GM12878 (cell line): ENCODE results near the gene GFRA4. TPM values are rescaled to one million over a fixed set of nuclear protein-coding genes. Genes with fewer than 3 reads are reported as not detected.

Source experiments
- ATAC-seq: fragments of 200-7000 bp; cut with Tn5 transposase; 3 replicates; pipeline ENCODE4 v1.9.1; 2020; ENCODE audit warnings: mild to moderate bottlenecking, moderate library complexity
- BruUV-seq: library from RNA; stranded (reverse); fragments of 400-500 nt; replicated peaks from 2 replicates; lab custom pipeline; 2021; lab: Mats Ljungman, UMichigan
- CTCF ChIA-PET: fragments of 300-600 bp; sonication (Branson Sonifier 250); formaldehyde crosslinking; extraction: SDS; loops from one replicate; lab custom pipeline; 2021; ENCODE audit warnings: inconsistent platforms; lab: Yijun Ruan, JAX
- POLR2A ChIA-PET: fragments of 350-600 bp; formaldehyde crosslinking; extraction: SDS; loops from one replicate; lab custom pipeline; 2021; ENCODE audit warnings: inconsistent platforms; lab: Charles Lee
- RAD21 ChIA-PET: fragments of 300-600 bp; sonication (Branson Sonifier 250); formaldehyde crosslinking; loops from one replicate; lab custom pipeline; 2023; ENCODE audit warnings: antibody characterized with exemption; ENCODE audit not compliant: unreplicated experiment; lab: Charles Lee
- SMC1A ChIA-PET: fragments of 300-600 bp; sonication (Branson Sonifier 250); formaldehyde crosslinking; loops from one replicate; lab custom pipeline; 2023; ENCODE audit not compliant: unreplicated experiment, uncharacterized antibody; lab: Charles Lee
- DNase-seq: peaks from one replicate; pipeline ENCODE4 v3.0.0-alpha.2; 2011; ENCODE audit warnings: low read depth, low spot score
- FAIRE-seq: peaks from 3 replicates; lab custom pipeline; 2011; peaks lifted over from hg19 to GRCh38; lab: Jason Lieb, UNC
- H2AFZ ChIP-seq: 2 replicates; pipeline ENCODE4 v1.6.0; 2011; ENCODE audit warnings: low read depth, low read length, control low read depth; ENCODE audit not compliant: control insufficient read depth
- H3K27ac ChIP-seq: 2 replicates; pipeline ENCODE4 v1.5.1; 2011; ENCODE audit warnings: control low read depth; ENCODE audit not compliant: control insufficient read depth, insufficient read depth
- H3K27me3 ChIP-seq, 2 experiments: replicated peaks in 1 of 2; 2 replicates each; pipeline versions ENCODE4 v1.6.0 to v1.6.1; 2011; ENCODE audit warnings: low read length in 1 of 2; ENCODE audit not compliant: control insufficient read depth in 2 of 2, insufficient read depth in 2 of 2
- H3K36me3 ChIP-seq, 2 experiments: 2 replicates each; pipeline ENCODE4 v1.5.1; 2011; ENCODE audit warnings: low read length in 1 of 2; ENCODE audit not compliant: control insufficient read depth in 2 of 2, insufficient read depth in 2 of 2
- H3K4me1 ChIP-seq: 2 replicates; pipeline ENCODE4 v1.6.1; 2011; ENCODE audit warnings: mild to moderate bottlenecking, low read length, moderate library complexity, mixed read lengths; ENCODE audit not compliant: control insufficient read depth, insufficient read depth
- H3K4me2 ChIP-seq: 2 replicates; pipeline ENCODE4 v1.6.0; 2011; ENCODE audit warnings: control low read depth; ENCODE audit not compliant: control insufficient read depth, insufficient read depth
- H3K4me3 ChIP-seq: fragments of 200-600 bp; sonication (generic); 2 replicates; pipeline ENCODE4 v1.5.1; 2016
- H3K79me2 ChIP-seq: 2 replicates; pipeline ENCODE4 v1.6.0; 2011; ENCODE audit warnings: low read length; ENCODE audit not compliant: control insufficient read depth, insufficient read depth
- H3K9ac ChIP-seq: 2 replicates; pipeline ENCODE4 v1.8.0; 2011; ENCODE audit warnings: low read length, control low read depth, mixed read lengths; ENCODE audit not compliant: control insufficient read depth, insufficient read depth
- H3K9me3 ChIP-seq: replicated peaks from 3 replicates; pipeline ENCODE4 v1.5.1; 2011; ENCODE audit warnings: mild to moderate bottlenecking, low read length; ENCODE audit not compliant: control insufficient read depth, insufficient read depth
- H4K20me1 ChIP-seq: 2 replicates; pipeline ENCODE4 v1.6.0; 2011; ENCODE audit not compliant: control insufficient read depth, insufficient read depth
- CHD2 ChIP-seq: IDR thresholded peaks from 2 replicates; pipeline ENCODE4 v1.6.1; 2011; ENCODE audit warnings: low read depth, low read length, improper control_type of control experiment, borderline replicate concordance
- GATAD2B ChIP-seq: fragments of 450-650 bp; conservative IDR thresholded peaks from 2 replicates; pipeline ENCODE4 v1.6.1; 2017; ENCODE audit warnings: low read depth, mild to moderate bottlenecking, moderate library complexity
- IRF4 ChIP-seq: IDR thresholded peaks from 2 replicates; pipeline ENCODE4 v1.6.1; 2011; ENCODE audit warnings: low read depth, low read length
- JUND ChIP-seq: IDR thresholded peaks from 2 replicates; pipeline ENCODE4 v1.6.1; 2012; ENCODE audit warnings: low read depth, mild to moderate bottlenecking, low read length, improper control_type of control experiment, moderate library complexity
- PAX5 ChIP-seq: IDR thresholded peaks from 2 replicates; pipeline ENCODE4 v1.6.1; 2011; ENCODE audit warnings: low read depth, low read length, borderline replicate concordance
- POLR2A ChIP-seq: IDR thresholded peaks from 2 replicates; pipeline ENCODE4 v1.6.1; 2011; ENCODE audit warnings: low read depth, mild to moderate bottlenecking, low read length
- POLR2AphosphoS2 ChIP-seq: IDR thresholded peaks from 2 replicates; pipeline ENCODE4 v1.6.1; 2011; ENCODE audit warnings: low read depth, mild to moderate bottlenecking, low read length, improper control_type of control experiment, moderate library complexity
- POLR2AphosphoS5 ChIP-seq: IDR thresholded peaks from 2 replicates; pipeline ENCODE4 v1.6.1; 2011; ENCODE audit warnings: mild to moderate bottlenecking, low read length, inconsistent platforms
- RAD51 ChIP-seq: fragments of 450-650 bp; IDR thresholded peaks from 2 replicates; pipeline ENCODE4 v1.6.1; 2016; ENCODE audit warnings: moderate library complexity, mild to moderate bottlenecking, inconsistent platforms
- RCOR1 ChIP-seq: conservative IDR thresholded peaks from 2 replicates; pipeline ENCODE4 v1.6.1; 2012; ENCODE audit warnings: low read depth, low read length, improper control_type of control experiment
- SP1 ChIP-seq: IDR thresholded peaks from one replicate; pipeline ENCODE4 v1.6.1; 2011; ENCODE audit warnings: low read depth, low read length
- SRF ChIP-seq, 2 experiments: IDR thresholded peaks; 2 replicates each; pipeline ENCODE4 v1.6.1; 2011; ENCODE audit warnings: low read depth in 2 of 2, low read length in 2 of 2, mild to moderate bottlenecking in 1 of 2, moderate library complexity in 1 of 2
- TAF1 ChIP-seq: IDR thresholded peaks from 2 replicates; pipeline ENCODE4 v1.6.1; 2011; ENCODE audit warnings: mild to moderate bottlenecking, low read depth, low read length, borderline replicate concordance
- TCF7 ChIP-seq: IDR thresholded peaks from 2 replicates; pipeline ENCODE4 v1.6.1; 2014; ENCODE audit warnings: antibody characterized with exemption, borderline replicate concordance
- ZNF687 ChIP-seq: fragments of 450-650 bp; IDR thresholded peaks from 2 replicates; pipeline ENCODE4 v1.6.1; 2017; ENCODE audit warnings: mild to moderate bottlenecking, moderate library complexity
- WGBS: methylation state at CpG from one replicate; pipeline ENCODE4 v1.1.6; 2016; ENCODE audit warnings: low lambda C conversion rate; ENCODE audit not compliant: insufficient replicate concordance, insufficient coverage; ENCODE audit errors: missing lambda C conversion rate; 5-methylcytosine and 5-hydroxymethylcytosine counted together
- in situ Hi-C: fragments of 300-500 bp; cut with MboI; formaldehyde crosslinking; loops from 9 replicates; pipeline ENCODE4 v1.14.3; 2018; ENCODE audit warnings: mixed read lengths
- intact Hi-C: fragments of 100-400 bp; cut with micrococcal nuclease; formaldehyde crosslinking; loops from one replicate; pipeline ENCODE4 v1.14.2; 2022; ENCODE audit not compliant: unreplicated experiment
- polyA plus RNA-seq, 11 experiments: library from polyadenylated mRNA; depleted of rRNA in 4 of 11; unstranded in 6 of 11; stranded (reverse) in 5 of 11; fragments of >200 nt; fragmentation: Nextera tagmentation in 4 of 11; fragmentation: Illumina TruSeq in 1 of 11; extraction: Ambion mirVana in 4 of 11; extraction: Trizol in 1 of 11; gene quantifications; 1 replicate in 1 of 11; 2 replicates in 10 of 11; pipeline versions ENCODE4 v1.2.1 to v1.2.3, GENCODE V29; 2011 to 2016; ENCODE audit warnings: inconsistent platforms in 2 of 11, missing spikeins in 2 of 11, low read depth in 1 of 11
- total RNA-seq, 4 experiments: library from RNA; depleted of rRNA in 3 of 4; stranded (reverse); fragments of >200 nt in 3 of 4; fragmentation: Illumina TruSeq in 1 of 4; extraction: Trizol in 1 of 4; gene quantifications; 2 replicates each; pipeline versions ENCODE4 v1.2.1 to v1.2.3, GENCODE V29; 2013 to 2021

The GFRA4 gene
- total and polyA plus RNA-seq, 10 of the 15 experiments (the other 5 are each of a cell fraction or from before 2014, with no cell fraction given) = 0.04 TPM; not detected in 9

- intact Hi-C loops (no loop called here), in situ Hi-C loops (no loop called here)
- CTCF ChIA-PET = no interaction called here
- Histone ChIP-seq H4K20me1 (no peaks in the 10 kb centered on the region), H3K9me3 (no peaks in the 10 kb centered on the region), H2AFZ (no peak overlapping the region), H3K36me3 (no peaks in the 10 kb centered on the region), H3K79me2 (no peaks in the 10 kb centered on the region), H3K4me3 (no peak overlapping the region), H3K4me2 (no peak overlapping the region)
- RAD21 ChIA-PET = interaction anchor here (0.6 kb wide), 1 partner anchor 1693 kb away, joined by 3 read pairs; no protein-coding TSS in a partner anchor
- FAIRE-seq = no peak
- POLR2A ChIA-PET = no interaction called here
- BruUV-seq = no TSS peak
- 37% methylated on average over 6 of the region's 6 CpGs for WGBS
- SMC1A ChIA-PET = no interaction called here
- no peak for DNase-seq
- ATAC-seq = no peak
- no peak for TF ChIP-seq RCOR1
- TF ChIP-seq CHD2 = no peak
- no peak for TF ChIP-seq POLR2AphosphoS5
- no peak for TF ChIP-seq POLR2A
- no peak for TF ChIP-seq SP1
- TF ChIP-seq POLR2AphosphoS2 = no peak
- TF ChIP-seq, all 136 proteins: peak for 0
- Histone ChIP-seq H3K9ac (no peak overlapping the region), H3K4me1 (peaks cover 9% of the 10 kb centered on the region), H3K27ac (no peak overlapping the region), H3K27me3 (peaks cover 0 to 5% of the 10 kb centered on the region in 2 experiments; a peak in 2 of 4 replicates)
Measured at GRCh38 chr20:3670511-3670910, 7.3 kb upstream of the GFRA4 start.

GRCh38 chr20:3669710-3670367 lies 6.6 kb upstream of the GFRA4 start:
- H3K27me3 ChIP-seq = peaks cover 0 to 5% of the 10 kb centered on the region in 2 experiments; a peak in 2 of 4 replicates
- ATAC-seq (no peak), FAIRE-seq (no peak), DNase-seq (no peak)
- WGBS = 63% methylated on average over 13 of the region's 13 CpGs
- H4K20me1 ChIP-seq = no peaks in the 10 kb centered on the region
- H3K4me2 ChIP-seq = no peak overlapping the region
- POLR2A ChIA-PET = no interaction called here
- H3K4me3 ChIP-seq = no peak overlapping the region
- H3K9ac ChIP-seq = no peak overlapping the region
- no TSS peak for BruUV-seq
- intact Hi-C loops (no loop called here), in situ Hi-C loops (no loop called here)
- SMC1A ChIA-PET = interaction anchor here (0.8 kb wide), 1 partner anchor 11 kb away, joined by 3 read pairs; no protein-coding TSS in a partner anchor
- H3K36me3 ChIP-seq = no peaks in the 10 kb centered on the region
- no peaks in the 10 kb centered on the region for H3K9me3 ChIP-seq
- CTCF ChIA-PET = no interaction called here
- no peak overlapping the region for H3K27ac ChIP-seq
- RAD21 ChIA-PET = no interaction called here
- H3K4me1 ChIP-seq = peaks cover 13% of the 10 kb centered on the region
- no peak overlapping the region for H2AFZ ChIP-seq
- no peaks in the 10 kb centered on the region for H3K79me2 ChIP-seq
- TF ChIP-seq GATAD2B (no peak), ZNF687 (no peak), PAX5 (no peak), TAF1 (no peak), JUND (no peak), SRF (IDR thresholded peaks at IDR 0.05; ENCODE audit: low read depth in 2 of 2, low read length in 2 of 2) (no peak), IRF4 (no peak), TCF7 (no peak), RAD51 (no peak)
